SK-N-SH (cell line): ENCODE data around the gene FOXP1.

Experiments
- EZH2phosphoT487 ChIP-seq: fragments of 200-600 bp; sonication (generic); IDR thresholded peaks from 2 replicates; pipeline ENCODE4 v1.6.1; 2017; ENCODE audit warnings: low read depth, mixed run types, mild to moderate bottlenecking, antibody characterized with exemption, moderate library complexity, borderline replicate concordance
- GABPA ChIP-seq: IDR thresholded peaks from 2 replicates; pipeline ENCODE4 v1.4.0; 2012; ENCODE audit warnings: low read depth, mild to moderate bottlenecking
- JUND ChIP-seq: IDR thresholded peaks from 2 replicates; pipeline ENCODE4 v1.4.0; 2012
- MXI1 ChIP-seq: IDR thresholded peaks from 2 replicates; pipeline ENCODE4 v1.6.1; 2012; ENCODE audit warnings: mild to moderate bottlenecking, low read depth, low read length, improper control_type of control experiment
- RFX5 ChIP-seq: IDR thresholded peaks from 2 replicates; pipeline ENCODE4 v1.6.1; 2012; ENCODE audit warnings: mild to moderate bottlenecking, improper control_type of control experiment, low read length
- SIN3A ChIP-seq: IDR thresholded peaks from 2 replicates; pipeline ENCODE4 v1.6.1; 2012; ENCODE audit warnings: low read depth, mild to moderate bottlenecking, low read length, moderate library complexity, borderline replicate concordance
- TAF1 ChIP-seq: IDR thresholded peaks from 2 replicates; pipeline ENCODE4 v1.6.1; 2012; ENCODE audit warnings: low read depth, mild to moderate bottlenecking, low read length, moderate library complexity, borderline replicate concordance
- TEAD4 ChIP-seq: IDR thresholded peaks from 2 replicates; pipeline ENCODE4 v1.4.0; 2012; ENCODE audit warnings: mild to moderate bottlenecking, borderline replicate concordance; ENCODE audit not compliant: insufficient read depth
- TF ChIP-seq, protein P1 (sequence below): IDR thresholded peaks from 2 replicates; pipeline ENCODE4 v1.6.1; 2012; ENCODE audit warnings: mild to moderate bottlenecking, low read depth, low read length, moderate library complexity
- TF ChIP-seq, protein P2 (sequence below): fragments of 150-350 bp; IDR thresholded peaks from 2 replicates; pipeline ENCODE4 v1.6.1; 2016; ENCODE audit warnings: mild to moderate bottlenecking, low read depth, low read length
- TF ChIP-seq, protein P3 (sequence below): fragments of 200-600 bp; sonication (generic); IDR thresholded peaks from 2 replicates; pipeline ENCODE4 v1.6.1; 2017; ENCODE audit warnings: antibody characterized with exemption, mild to moderate bottlenecking, moderate library complexity
- TF ChIP-seq, protein P4 (sequence below): IDR thresholded peaks from 2 replicates; pipeline ENCODE4 v1.4.0; 2012; ENCODE audit warnings: low read depth

GRCh38 chr3:71255498-71255897 is 328.0 kb downstream of the FOXP1 start:
- TF ChIP-seq JUND (peak; percentile 65), TEAD4 (peak; percentile 30; the same call in 1 of the 2 replicates), TAF1 (no peak), RFX5 (no peak), MXI1 (no peak), SIN3A (no peak), EZH2phosphoT487 (no peak), GABPA (no peak)
- TF ChIP-seq, protein P1, sequence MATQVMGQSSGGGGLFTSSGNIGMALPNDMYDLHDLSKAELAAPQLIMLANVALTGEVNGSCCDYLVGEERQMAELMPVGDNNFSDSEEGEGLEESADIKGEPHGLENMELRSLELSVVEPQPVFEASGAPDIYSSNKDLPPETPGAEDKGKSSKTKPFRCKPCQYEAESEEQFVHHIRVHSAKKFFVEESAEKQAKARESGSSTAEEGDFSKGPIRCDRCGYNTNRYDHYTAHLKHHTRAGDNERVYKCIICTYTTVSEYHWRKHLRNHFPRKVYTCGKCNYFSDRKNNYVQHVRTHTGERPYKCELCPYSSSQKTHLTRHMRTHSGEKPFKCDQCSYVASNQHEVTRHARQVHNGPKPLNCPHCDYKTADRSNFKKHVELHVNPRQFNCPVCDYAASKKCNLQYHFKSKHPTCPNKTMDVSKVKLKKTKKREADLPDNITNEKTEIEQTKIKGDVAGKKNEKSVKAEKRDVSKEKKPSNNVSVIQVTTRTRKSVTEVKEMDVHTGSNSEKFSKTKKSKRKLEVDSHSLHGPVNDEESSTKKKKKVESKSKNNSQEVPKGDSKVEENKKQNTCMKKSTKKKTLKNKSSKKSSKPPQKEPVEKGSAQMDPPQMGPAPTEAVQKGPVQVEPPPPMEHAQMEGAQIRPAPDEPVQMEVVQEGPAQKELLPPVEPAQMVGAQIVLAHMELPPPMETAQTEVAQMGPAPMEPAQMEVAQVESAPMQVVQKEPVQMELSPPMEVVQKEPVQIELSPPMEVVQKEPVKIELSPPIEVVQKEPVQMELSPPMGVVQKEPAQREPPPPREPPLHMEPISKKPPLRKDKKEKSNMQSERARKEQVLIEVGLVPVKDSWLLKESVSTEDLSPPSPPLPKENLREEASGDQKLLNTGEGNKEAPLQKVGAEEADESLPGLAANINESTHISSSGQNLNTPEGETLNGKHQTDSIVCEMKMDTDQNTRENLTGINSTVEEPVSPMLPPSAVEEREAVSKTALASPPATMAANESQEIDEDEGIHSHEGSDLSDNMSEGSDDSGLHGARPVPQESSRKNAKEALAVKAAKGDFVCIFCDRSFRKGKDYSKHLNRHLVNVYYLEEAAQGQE = no peak
- TF ChIP-seq, protein P2, sequence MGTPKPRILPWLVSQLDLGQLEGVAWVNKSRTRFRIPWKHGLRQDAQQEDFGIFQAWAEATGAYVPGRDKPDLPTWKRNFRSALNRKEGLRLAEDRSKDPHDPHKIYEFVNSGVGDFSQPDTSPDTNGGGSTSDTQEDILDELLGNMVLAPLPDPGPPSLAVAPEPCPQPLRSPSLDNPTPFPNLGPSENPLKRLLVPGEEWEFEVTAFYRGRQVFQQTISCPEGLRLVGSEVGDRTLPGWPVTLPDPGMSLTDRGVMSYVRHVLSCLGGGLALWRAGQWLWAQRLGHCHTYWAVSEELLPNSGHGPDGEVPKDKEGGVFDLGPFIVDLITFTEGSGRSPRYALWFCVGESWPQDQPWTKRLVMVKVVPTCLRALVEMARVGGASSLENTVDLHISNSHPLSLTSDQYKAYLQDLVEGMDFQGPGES = no peak
- TF ChIP-seq, protein P3, sequence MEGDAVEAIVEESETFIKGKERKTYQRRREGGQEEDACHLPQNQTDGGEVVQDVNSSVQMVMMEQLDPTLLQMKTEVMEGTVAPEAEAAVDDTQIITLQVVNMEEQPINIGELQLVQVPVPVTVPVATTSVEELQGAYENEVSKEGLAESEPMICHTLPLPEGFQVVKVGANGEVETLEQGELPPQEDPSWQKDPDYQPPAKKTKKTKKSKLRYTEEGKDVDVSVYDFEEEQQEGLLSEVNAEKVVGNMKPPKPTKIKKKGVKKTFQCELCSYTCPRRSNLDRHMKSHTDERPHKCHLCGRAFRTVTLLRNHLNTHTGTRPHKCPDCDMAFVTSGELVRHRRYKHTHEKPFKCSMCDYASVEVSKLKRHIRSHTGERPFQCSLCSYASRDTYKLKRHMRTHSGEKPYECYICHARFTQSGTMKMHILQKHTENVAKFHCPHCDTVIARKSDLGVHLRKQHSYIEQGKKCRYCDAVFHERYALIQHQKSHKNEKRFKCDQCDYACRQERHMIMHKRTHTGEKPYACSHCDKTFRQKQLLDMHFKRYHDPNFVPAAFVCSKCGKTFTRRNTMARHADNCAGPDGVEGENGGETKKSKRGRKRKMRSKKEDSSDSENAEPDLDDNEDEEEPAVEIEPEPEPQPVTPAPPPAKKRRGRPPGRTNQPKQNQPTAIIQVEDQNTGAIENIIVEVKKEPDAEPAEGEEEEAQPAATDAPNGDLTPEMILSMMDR = no peak
- TF ChIP-seq, protein P4, sequence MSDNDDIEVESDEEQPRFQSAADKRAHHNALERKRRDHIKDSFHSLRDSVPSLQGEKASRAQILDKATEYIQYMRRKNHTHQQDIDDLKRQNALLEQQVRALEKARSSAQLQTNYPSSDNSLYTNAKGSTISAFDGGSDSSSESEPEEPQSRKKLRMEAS = no peak
